ENCODE data around the gene HHATL. TPM values are rescaled to one million over a fixed set of nuclear protein-coding genes. Genes with fewer than 3 reads are reported as not detected.

Gene HHATL
- total RNA-seq = not detected in 3 replicates
- long read RNA-seq = 0 reads

DNA sequence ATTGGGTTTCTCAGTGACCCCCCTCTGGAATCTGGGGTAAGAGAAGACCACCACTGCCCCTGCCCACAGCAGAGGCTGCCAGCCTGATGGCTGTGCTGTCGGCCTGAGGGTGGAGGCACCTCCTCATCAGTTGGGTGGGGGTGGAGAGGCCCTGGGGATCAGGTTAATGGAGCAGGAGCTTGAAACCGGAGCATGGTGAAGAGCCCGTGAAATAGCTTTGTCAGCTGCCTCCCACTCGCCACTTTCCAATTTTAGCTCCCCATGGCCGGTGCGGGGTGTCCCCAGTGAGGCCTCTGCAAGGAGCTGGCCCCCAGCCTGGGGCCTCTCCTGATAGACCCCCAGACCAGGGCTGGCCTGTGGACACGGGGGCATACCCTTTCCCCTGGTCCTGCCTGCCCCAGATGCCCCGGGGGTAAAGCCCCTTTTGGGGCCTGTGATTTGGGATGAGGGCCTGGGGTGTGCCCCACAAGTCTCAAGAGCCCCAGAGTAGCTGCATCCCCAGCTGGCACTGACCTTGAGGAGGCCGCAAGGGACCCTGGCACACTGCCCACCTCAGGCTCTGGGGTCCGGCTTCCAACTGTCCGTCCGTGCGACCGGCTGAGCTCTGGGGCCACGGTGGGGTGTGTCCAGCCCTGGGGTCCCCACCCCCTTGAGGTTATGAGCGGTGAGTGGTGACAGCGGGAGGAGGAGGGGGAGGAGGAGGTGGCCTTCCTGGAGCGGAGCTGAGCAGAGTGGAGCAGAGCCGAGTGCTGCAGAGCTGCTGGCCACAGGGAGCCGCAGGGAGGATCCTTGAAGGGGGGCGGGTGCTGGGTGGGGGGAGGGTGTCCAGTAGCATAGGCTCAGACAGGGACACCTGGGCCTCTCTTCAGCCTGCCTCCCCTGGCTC lies at the start of gene HHATL:
TSS of gene HHATL (minus strand) at position 733 of the 886 bp plus-strand sequence. CDS start 1,972 bp downstream, outside the sequence.
- TF ChIP-seq CTCF (IDR thresholded peaks at IDR 0.05) = no peak
- H3K9me3 Mint-ChIP-seq (ENCODE audit: low read depth) = no peaks in the 10 kb centered on the region
- no peak within 1 kb of the TSS for H3K4me3 Mint-ChIP-seq (ENCODE audit: unreplicated experiment)
- DNase-seq (ENCODE audit: low spot score) = no peak
- peaks cover 15% of the 10 kb centered on the region for H3K27me3 Mint-ChIP-seq (ENCODE audit: low read depth)
- H3K4me1 Mint-ChIP-seq (ENCODE audit: low read depth) = peaks cover 4% of the 10 kb centered on the region
- no peaks in the 10 kb centered on the region for H3K36me3 Mint-ChIP-seq (ENCODE audit: low read depth)
- H3K27ac Mint-ChIP-seq (ENCODE audit: unreplicated experiment) = no peak within 1 kb of the TSS

DNA sequence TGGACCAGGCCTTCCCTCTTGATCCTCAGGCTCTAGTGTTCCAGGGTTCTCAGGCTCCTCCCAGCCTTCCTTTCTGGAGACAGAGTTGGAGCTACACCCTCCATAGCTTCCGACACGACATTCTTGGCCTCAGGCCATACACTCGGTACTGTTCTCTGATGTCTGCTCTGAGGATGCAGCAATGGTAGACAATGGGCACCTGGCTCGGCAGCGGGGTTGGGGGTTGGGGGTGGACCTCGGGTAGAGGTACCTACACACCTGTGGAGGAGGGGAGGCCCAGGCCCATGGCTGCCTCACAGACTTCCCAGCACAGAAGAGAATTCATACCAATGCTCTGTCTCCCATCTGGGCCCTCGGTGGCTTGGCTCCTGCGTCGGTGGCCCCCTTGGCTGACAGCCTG lies 49.0 kb upstream of the HHATL start:
- peaks cover 6% of the 10 kb centered on the region for H3K4me1 Mint-ChIP-seq (ENCODE audit: low read depth)
- H3K36me3 Mint-ChIP-seq (ENCODE audit: low read depth) = peaks cover 2% of the 10 kb centered on the region
- no peak overlapping the region for H3K27ac Mint-ChIP-seq (ENCODE audit: unreplicated experiment)
- no peaks in the 10 kb centered on the region for H3K27me3 Mint-ChIP-seq (ENCODE audit: low read depth)
- no peak for DNase-seq (ENCODE audit: low spot score)
- H3K9me3 Mint-ChIP-seq (ENCODE audit: low read depth) = no peaks in the 10 kb centered on the region
- H3K4me3 Mint-ChIP-seq (ENCODE audit: unreplicated experiment) = no peak overlapping the region
- no peak for TF ChIP-seq CTCF (IDR thresholded peaks at IDR 0.05)

- peaks cover 10% of the 10 kb centered on the region for H3K4me1 Mint-ChIP-seq (ENCODE audit: low read depth)
- no peak for TF ChIP-seq CTCF (IDR thresholded peaks at IDR 0.05)
These were observed 48.2 kb upstream of the HHATL start for GRCh38 chr3:42750834-42751233.

GRCh38 chr3:42749753-42750231 lies 47.2 kb upstream of the HHATL start:
- DNase-seq (ENCODE audit: low spot score) = no peak
- Mint-ChIP-seq H3K4me3 (ENCODE audit: unreplicated experiment) (no peak overlapping the region), H3K27me3 (ENCODE audit: low read depth) (no peaks in the 10 kb centered on the region), H3K27ac (ENCODE audit: unreplicated experiment) (no peak overlapping the region), H3K9me3 (ENCODE audit: low read depth) (no peaks in the 10 kb centered on the region), H3K36me3 (ENCODE audit: low read depth) (peaks cover 2% of the 10 kb centered on the region), H3K4me1 (ENCODE audit: low read depth) (peaks cover 10% of the 10 kb centered on the region)
- peak; percentile 73 for TF ChIP-seq CTCF (IDR thresholded peaks at IDR 0.05)

More at GRCh38 chr3:42750834-42751233, 48.2 kb upstream of the HHATL start:
- Mint-ChIP-seq H3K27ac (ENCODE audit: unreplicated experiment) (no peak overlapping the region), H3K27me3 (ENCODE audit: low read depth) (no peaks in the 10 kb centered on the region), H3K9me3 (ENCODE audit: low read depth) (no peaks in the 10 kb centered on the region), H3K4me3 (ENCODE audit: unreplicated experiment) (no peak overlapping the region), H3K36me3 (ENCODE audit: low read depth) (peaks cover 2% of the 10 kb centered on the region)
- no peak for DNase-seq (ENCODE audit: low spot score)

DNA sequence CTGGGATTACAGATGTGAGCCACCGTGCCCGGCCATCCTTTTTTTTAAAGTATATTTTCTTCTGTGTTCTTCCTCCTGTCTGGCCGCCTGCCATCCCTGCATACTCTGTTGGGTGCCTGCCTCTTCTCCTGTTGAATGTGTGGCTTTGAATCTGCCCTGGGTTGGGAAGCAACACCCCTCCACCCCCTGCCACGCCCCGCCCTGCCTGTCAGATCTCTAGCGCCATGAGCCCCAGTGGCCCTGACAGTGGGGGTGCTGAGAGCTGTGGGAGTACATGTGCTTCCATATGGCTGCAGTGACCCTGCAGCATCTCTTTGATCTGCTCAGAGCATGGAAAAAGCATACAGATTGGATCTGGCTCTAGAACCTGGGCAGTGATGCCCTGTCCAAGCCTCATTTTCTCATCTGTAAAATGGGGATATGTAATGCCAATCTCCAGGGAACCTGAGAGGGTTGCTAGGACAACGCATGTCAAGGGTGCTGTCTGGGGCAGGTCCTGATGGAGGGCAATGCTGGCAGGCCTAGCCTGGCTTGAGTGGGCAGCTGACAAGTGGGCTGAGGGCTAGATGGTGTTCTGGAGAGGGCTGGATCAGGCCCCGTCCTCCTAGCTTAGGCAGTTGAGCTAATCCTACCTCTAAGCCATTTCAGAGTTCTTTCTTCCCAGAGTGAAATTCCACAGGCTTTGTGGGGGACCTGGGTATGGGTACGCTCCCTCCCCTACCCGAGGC lies 46.6 kb upstream of the HHATL start:
- no peaks in the 10 kb centered on the region for H3K27me3 Mint-ChIP-seq (ENCODE audit: low read depth)
- H3K4me3 Mint-ChIP-seq (ENCODE audit: unreplicated experiment) = no peak overlapping the region
- peaks cover 10% of the 10 kb centered on the region for H3K4me1 Mint-ChIP-seq (ENCODE audit: low read depth)
- H3K27ac Mint-ChIP-seq (ENCODE audit: unreplicated experiment) = no peak overlapping the region
- no peak for DNase-seq (ENCODE audit: low spot score)
- no peak for TF ChIP-seq CTCF (IDR thresholded peaks at IDR 0.05)
- H3K9me3 Mint-ChIP-seq (ENCODE audit: low read depth) = no peaks in the 10 kb centered on the region
- H3K36me3 Mint-ChIP-seq (ENCODE audit: low read depth) = peaks cover 2% of the 10 kb centered on the region
